ENCODE data around the gene ALG1.

DNA sequence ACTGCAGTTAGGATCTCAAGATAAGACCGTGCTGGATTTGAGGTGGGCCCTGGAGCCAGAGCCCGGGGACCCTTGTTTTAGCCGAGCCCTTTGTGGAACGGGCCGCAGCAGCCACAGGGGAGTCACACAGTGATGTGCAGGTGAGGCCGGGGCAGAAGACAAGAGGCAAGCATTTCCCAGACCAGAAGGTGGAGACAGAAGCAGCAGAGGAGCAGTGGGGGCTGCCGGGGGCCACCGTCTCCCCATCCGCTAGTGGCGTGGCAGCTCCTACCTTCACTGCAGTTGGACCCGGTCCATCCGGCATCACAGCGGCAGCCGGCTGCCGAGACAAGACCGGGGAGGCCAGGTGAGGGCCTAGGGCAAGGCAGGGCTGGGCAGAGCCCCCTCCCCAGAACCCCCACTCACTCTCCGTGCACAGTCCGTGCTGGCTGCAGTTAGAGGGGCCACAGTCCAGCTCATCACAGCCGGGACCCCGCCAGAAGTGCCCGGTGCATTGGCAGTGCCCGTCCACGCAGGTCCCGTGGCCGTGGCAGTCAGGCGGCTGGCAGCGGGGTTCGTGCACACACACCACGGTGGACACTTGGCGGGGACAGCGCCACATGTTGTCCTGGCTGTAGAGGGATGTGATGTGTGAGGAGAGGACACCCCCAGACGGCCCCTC lies 43.9 kb upstream of the ALG1 start:
- TF ChIP-seq ZFP3 (CRISPR knock-in tag; IDR thresholded peaks at IDR 0.05): no peak
- TF ChIP-seq CREB5 (CRISPR knock-in tag; IDR thresholded peaks at IDR 0.05; ENCODE audit: low read depth): no peak
- TF ChIP-seq ZFP30 (CRISPR knock-in tag; IDR thresholded peaks at IDR 0.05): no peak
- TF ChIP-seq RARB (CRISPR knock-in tag; IDR thresholded peaks at IDR 0.05): no peak

All from SK-N-SH treated with all-trans-retinoic acid at 6 μM for 48 hours (cell line).